Ammon's horn (tissue), 1 donor: ENCODE data around the gene VWA5B1.
A peak's percentile ranks its signal among the peaks of the same experiment; 100 is the strongest.

ENCODE experiments used
- DNase-seq: peaks from one replicate; pipeline ENCODE4 v3.0.0-alpha.2; 2016; ENCODE audit warnings: low spot score

VWA5B1 gene

DNA sequence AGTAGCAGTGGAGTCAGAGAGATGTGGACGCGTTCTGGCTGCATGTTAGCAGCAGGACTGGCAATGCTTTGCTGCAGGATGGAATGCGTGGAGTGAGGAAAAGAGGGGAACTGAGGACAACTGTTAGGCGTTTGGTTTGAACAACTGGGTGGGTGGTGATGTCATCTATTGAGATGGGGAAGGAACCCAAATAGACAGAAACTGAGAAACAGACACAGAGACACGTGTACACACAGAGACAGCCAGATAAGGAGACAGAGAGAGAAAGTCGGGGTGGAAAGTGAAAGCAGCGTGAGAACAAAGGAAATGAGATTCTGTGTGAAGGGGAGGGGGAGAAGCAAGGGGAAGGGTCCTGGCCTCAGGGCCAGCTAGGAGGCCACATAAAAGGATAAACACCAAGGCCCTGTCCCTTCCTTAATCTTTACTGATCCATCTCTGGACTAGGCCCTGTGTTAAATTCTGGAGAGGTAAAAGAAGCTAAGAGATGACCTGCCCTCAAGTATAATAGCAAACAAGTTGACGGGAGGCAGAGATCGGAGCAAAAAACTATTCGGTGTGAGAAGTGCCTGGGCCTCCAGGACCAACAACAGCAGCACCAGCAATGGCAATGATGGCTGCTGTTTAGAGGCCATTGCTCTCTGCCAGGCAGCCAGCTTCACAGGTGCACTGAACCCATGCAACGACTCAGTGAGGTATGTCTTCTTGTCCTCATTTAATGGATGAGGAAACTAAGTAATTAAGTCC is 31.6 kb downstream of the VWA5B1 start:
- DNase-seq = peak; percentile 66

DNA sequence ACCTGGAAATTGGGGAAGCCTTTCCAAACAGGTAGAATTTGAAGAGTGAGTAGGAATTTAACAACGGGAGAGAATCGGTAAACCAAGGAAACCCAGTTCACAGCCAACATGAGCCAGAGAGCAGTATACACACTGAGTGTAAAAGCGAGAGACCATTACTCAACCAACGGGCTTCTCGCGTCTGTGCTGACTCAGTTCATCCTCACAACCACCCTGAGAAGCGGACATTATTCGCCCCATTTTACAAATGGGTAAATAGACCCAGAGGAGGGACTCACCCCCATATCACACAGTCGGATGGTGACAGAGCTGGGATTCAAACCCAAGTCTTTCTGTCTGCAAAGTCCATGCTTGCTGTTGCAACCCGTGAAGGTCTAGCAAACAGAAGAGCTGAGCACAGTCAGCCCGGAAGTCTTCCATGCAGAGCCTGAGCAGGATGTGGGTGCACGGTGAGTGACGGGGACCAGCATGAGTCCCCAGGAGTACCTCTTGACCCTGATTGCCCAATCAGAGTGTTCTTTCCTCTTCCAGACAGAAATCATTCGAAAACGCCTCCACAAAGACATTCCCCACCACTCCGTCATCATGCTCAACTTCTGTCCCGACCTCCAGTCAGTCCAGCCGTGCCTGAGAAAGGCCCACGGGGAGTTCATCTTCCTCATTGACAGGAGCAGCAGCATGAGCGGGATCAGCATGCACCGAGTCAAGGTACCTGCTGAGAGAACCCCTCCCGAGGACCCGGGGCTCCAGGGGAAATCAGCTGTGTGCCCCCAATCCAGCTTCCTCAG is 32.3 kb downstream of the VWA5B1 start:
- no peak for DNase-seq

DNA sequence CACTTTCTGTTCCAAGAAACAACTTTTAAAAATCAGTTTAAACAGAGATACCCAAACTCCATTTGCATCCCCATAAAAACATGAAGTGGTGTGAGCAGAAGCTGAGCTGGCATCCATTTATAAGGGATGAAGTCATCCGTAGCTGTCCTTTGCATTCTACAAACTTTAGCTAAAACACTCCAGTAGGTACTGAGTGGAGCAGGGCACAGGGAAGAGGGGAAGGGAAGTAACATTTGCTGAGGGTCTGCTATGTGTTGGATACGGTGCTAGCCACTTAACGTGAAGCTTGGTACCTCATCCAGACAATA is 32.9 kb downstream of the VWA5B1 start:
- DNase-seq = no peak

DNA sequence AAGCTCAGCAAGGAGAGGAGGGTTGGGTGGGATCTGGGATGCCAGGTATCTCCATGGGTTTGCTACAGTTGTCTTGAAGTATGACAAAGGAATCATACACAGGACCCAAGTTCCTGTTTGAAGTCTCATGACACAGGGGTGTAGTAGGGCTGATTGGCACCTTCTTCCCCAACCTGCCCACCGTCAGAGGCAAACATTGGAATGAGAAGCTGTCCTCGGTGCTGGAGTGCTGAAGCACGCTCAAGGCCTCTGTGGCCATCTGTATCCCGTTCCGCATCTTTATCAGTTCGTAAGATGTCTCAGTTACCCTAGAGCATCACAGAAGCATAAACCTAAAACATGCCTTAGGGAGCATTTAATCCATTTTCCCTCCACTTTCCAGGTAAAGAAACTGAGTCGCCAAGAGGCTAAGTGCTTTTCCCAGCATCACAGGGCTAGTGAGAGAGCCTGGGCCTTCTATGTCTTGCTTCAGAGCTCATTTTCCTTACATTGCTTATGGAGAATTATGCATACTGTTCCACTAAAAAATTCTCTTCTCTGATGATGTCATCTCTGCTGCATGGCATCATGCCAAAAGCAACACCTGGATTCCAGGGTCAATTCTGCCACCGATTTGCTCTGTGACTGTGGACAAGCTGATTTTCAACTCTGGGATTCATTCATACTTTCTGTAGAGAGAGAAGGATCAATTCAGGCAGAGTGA is 34.2 kb downstream of the VWA5B1 start:
- no peak for DNase-seq

DNA sequence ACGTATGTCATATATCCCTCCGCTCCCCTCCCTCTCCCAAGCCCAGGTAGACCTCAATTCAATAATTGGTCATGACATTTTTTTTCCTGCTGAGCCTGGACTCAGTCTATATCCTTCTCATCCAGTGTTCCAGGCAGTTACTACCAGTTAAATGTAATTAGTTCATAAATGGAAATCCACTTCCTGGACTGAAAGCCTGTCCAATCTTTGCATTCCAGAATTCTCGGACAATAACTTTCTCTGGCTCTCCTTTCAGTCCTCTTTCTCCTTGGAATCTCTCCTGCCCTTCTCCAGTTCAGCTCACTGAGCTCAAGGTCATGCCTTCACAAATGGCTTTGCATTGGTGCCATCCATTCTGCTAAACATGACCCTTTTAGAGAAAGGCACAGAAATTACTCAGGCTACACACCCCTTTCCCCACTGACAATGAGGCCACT is 34.8 kb downstream of the VWA5B1 start:
- DNase-seq = no peak

DNA sequence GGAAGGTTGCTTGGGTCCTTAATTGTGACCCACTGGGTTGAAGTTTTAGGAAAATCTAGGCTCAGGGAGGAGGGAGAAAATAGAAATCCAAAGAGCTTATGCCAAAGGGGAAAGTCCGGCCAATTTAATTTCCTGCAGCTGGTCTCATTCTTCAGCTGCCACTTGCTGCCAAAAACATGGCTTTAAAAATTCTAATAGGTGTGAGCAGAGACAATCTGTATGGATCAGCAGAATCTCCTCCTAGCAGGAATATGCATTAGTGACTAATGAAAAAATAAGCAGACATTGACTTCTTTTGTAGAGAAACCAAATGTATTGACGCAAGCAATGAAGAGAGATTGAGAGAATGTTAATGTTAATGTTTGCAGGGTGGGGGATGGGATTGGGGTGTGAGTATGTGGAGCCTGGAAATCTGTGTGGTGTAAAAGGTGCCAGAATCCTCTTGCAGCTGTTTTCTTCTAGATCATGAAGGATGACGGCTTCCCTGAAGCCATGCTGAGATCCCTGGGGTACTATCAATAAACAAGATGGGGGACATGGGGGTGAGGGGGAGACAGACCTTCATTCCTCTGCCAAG is 35.3 kb downstream of the VWA5B1 start:
- DNase-seq = no peak

DNA sequence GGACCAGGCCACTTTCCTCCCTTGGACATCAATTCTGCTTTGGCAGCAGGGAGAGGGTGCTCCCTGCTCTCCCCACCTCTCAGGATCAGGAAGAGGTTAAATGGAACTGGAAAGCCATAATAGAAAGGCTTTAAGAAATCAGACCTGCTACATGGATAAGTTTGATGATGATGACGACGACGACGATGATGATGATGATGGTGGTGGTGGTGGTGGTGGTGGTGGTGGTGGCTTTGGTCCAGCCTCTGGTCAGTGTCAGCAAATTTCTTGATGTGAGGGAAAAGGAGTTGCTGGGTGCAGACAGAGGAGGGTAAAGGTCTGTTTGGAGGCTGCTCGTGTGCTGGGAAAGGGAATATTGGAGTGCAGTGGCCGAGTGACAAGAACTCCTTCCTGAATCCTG is 36.8 kb downstream of the VWA5B1 start:
- DNase-seq = no peak

DNA sequence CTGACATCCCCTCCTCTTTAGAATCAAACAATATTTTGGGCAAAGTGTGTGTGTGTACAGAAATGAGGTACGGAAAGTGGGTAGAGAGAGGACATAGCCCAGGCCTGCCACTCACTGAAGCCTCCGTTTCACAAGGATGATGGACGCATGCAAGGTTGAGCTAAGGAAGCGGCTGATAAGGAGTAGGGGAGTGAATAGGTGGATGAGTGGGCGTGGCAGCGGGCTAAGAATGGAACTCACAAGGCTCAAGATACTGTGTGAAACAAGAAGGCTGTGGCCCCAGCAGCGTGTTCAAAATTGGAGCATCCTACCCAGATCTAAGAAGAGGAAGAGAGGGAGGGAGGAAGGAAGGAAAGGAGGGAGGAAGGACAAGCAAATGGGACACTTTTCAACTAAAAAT is 37.5 kb downstream of the VWA5B1 start:
- DNase-seq = no peak

DNA sequence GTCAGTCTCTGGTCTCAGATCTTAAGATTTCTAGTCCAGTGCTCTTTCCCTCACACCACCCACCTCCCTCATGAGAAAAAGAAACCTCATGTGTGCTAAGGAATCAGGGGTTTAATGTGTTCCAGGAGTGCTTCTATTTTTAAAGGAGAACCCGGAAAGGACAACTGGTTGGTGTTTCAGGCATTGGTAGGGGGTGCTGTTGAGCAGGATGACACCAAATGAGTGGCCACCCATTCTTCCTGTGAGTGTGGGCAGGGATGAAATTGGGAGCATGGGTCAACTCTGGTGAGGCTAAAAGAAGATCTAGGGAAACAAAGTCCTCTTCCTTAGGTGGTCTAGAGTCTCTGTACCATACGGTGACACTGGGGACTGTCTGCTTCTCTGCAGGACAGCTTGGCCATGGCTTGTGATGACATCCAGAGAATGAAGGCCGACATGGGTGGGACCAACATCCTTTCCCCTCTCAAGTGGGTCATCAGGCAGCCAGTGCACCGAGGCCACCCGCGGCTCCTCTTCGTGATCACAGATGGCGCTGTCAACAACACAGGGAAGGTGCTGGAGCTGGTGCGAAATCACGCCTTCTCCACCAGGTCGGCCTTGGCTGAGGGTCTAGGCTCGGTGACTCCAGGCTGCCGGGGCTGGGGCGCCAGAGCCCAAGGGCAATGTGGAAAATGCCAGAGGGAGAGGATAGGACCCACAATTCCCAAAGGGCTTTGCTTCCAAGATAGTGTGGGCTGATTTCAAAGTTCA is 39.3 kb downstream of the VWA5B1 start:
- no peak for DNase-seq

DNA sequence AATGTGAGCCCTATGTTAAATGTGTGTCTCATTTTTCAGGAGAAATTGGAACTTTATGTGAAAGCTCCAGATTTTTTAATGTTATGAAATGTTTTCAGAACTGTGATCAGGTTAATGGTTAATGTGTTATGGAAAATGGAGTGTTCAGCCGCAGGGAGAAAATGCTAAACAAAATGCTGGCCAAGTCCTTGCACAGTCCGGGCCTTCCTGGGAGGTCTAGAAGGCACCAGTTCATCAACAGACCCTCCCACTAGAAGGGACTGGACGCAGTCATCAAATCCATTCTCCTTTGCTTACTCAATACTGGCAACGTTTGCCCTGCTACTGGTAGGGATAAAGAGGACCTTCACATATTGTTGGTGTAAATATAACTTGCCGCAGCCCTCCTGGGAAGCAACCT is 43.4 kb downstream of the VWA5B1 start:
- DNase-seq = no peak

DNA sequence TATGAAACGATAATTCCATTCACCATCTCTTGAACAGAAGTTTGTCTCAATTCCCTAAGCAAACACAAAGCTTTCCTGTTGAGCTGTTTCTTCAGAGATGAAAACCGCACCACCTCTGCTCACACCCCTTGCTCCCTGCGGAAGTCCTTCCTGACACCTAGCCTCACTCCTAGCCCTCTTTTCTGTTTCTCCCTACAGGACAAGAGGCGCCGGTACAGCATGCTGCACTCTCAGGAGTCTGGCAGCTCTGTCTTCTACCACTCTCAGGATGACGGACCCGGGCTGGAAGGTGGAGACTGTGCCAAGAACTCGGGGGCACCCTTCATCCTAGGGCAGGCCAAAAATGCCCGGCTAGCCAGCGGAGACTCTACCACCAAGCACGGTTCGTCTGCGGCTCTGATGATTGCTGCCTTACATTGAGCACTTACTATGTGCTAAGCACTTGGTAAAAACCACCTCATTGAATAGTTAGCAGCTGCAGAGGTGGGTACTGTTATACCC is 45.5 kb downstream of the VWA5B1 start:
- DNase-seq = no peak

DNA sequence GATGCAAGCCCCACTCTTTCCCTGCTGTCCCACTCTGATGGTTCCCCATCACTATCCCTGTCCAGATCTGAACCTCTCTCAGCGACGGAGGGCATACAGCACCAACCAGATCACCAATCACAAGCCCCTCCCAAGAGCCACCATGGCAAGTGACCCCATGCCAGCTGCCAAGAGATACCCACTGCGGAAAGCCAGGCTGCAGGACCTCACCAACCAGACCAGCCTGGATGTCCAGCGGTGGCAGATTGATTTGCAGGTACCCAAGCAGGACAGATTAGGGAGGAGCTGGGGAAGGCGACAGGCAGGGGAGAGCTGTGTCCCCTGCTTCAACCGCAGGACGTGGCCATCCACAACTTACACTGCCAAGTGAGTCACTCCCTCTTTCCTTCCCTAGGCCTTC is 46.9 kb downstream of the VWA5B1 start:
- no peak for DNase-seq

DNA sequence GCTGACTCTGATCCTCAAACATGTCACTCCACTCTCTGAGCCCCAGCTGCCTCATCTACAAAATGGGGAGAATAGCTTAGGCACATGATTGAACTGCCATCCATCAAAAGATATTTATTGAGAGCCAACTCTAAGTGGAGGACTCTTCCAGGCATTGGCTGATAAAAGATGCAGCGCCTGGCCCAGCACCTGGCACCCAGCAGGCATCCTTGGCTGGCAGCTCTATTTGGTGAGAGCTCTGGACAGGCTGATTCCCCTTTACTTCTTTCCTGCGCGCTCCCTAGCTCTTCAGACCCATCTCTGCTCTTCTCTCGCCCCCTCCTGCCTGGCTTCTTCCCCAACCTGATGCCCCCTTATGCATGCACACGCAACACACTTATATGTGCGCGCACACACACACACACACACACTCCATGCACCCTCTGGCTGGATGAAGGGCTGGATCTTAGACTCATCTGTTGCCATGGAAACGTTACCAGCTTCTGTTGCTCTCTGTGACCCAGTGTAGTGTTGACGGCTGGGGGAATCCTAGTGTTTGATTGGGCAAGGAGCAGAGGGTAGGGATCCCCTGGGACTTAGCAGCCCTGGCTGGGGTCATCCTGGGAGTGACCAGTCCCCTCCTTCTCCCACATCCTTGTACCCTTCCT is 49.3 kb downstream of the VWA5B1 start:
- DNase-seq = no peak

DNA sequence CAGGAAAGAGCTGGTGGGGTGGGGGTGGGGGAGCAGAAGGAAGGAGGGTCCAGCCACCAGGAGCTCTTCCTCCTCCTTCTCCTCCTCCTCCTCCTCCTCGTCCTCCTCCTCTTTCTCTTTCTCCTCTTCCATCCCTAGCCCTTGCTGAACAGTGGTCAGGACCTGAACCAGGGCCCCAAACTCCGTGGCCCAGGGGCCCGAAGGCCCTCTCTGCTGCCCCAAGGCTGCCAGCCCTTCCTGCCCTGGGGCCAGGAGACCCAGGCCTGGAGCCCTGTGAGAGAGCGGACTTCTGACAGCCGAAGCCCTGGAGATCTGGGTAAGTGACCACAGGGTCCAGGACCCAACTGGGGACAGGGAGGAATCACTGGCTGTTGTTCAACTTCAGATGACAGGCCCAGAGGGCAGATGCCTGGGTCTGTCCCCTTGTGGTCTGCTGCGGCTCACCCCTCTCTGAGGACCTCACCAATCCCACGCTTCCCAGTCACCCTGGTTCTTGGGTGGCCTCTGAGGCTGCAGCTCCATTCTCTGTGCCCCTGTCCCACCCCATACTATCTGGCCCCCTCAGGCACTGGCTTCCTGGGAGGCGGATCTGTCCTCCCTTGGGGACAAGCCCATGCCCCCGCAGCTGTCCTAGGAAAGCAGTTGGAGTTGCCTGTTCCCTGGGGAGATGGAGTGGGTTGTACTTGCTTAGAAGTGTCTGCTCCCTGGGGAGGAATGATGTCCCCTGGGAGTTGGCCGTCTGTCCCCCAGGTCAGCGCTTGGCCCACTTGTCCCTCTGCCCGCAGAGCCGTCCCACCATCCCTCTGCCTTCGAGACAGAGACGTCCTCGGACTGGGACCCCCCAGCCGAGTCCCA is 51.8 kb downstream of the VWA5B1 start:
- no peak for DNase-seq

DNA sequence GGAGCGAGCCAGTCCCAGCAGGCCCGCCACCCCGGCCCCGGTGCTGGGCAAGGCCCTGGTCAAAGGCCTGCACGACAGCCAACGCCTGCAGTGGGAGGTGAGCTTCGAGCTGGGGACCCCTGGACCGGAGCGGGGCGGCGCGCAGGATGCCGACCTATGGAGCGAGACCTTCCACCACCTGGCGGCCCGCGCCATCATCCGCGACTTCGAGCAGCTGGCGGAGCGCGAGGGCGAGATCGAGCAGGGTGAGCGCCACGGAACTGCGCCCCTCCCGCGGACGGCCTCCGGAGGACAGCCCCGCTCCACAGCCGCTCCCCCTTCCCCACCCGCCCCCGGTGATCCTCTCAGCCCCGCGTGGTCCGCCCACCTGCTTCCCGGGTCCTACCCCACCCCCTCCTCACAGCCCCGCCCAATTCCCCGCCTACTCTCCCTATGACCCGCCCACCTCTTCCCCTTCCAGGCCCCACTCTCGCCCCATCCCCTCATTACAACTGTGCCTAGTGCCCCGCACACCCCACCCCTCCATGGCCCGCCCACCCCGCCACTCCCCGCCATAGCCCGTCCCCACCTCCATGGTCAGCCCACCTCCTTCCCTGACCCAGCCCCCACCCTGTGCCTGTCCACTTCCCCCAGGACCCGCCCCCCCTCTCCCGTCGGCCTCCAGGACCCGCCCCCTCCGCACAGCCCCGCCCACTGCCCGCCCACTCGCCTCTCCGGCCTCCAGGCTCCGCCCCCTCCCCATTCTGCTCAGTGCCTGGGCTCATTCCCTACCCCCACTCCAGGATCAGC is 52.7 kb downstream of the VWA5B1 start:
- DNase-seq = no peak

DNA sequence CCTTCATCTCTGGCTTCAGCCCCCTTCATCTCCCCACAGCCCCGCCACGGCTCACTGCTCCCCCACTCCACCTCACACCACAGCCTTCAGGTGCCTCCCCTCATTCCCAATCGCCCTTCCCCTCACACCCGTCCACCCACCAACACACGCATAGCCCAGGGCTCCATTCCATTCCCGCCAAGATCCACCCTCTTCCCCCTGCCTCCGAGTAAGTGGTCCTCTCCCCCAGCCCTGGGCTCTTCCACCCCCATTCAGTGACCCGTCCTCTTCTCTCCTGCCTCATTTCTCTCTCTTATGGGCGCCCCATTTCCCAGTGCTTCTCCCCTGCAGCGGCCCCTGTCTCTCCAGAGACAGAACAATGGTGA is 53.2 kb downstream of the VWA5B1 start:
- DNase-seq = no peak

DNA sequence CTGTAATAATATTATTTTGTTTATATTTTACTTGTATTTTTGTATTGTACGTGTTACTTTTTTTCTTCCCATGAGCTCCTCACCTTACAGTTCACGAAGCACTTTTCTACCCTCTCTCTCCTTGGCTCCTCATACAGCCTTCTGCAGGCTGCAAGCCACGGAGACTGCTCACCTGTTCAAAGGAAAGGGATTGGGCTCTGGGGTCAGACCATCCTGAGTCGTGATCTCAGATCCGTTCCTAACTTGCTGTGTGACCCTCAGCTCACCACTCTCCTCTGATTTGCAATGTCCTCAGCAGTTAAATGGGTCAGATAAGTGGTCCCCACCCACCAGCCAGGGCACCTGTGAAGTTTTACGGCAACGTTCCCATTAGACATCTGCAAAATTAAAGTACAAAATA is 54.1 kb downstream of the VWA5B1 start:
- no peak for DNase-seq

DNA sequence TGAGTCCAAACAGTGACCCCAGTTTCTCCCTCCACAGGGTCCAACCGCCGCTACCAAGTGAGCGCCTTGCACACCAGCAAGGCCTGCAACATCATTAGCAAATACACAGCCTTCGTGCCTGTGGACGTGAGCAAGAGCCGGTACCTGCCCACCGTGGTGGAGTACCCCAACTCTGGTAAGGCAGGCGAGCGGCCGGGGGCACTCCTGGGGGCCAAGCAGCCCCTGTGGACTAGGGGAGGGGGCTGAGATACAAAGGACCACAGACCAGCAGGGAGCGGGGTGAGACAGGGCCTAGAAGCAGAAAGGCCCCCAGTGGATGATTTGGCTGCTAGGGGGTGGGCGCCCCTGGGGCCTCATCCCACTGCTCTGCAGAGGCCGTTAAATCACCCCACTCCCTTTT is 54.7 kb downstream of the VWA5B1 start:
- no peak for DNase-seq

DNA sequence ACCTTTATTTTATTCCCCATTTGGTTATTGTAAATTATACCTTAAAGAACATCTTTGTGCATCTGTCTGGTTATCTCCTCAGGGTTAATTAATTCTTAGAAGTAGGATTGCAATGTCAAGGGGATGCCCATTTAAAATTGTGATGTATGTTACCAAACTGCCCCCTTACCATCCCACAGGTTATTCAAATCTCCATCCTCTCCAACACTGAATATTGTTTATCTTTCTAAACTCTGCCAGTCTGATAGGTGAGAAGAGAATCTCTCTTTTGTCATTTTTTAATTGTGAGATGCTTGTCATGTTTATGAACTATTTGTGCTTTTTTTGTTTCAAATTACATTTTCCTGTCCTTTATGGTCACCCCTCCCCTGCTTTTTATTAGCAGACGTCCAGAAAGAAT is 55.8 kb downstream of the VWA5B1 start:
- DNase-seq = no peak

DNA sequence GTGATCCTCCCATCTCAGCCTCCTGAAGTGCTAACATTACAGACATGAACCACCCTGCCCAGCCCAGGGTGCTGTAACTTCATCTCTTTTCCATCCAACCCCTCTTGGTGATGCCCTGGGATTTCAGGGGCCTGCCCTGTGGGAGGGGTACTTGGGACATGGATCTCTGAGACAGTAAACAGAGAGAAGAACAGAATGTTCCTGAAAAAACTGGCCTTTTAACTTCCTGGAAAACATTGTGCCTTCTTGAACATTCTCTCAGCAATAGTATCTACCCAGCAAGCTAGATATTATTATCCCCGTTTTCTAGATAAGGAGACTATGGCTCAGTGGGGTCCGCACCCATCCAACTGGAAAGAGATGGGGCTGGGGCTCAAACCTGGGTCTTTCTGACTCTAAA is 57.0 kb downstream of the VWA5B1 start:
- no peak for DNase-seq
